ENCODE measurements around the gene ARL5A. TPM values are rescaled to one million over a fixed set of nuclear protein-coding genes. Genes with fewer than 3 reads are reported as not detected.

Gene ARL5A
- total and polyA plus RNA-seq, 12 donors = 8.3 to 99.0 (median 53.2) TPM

DNA sequence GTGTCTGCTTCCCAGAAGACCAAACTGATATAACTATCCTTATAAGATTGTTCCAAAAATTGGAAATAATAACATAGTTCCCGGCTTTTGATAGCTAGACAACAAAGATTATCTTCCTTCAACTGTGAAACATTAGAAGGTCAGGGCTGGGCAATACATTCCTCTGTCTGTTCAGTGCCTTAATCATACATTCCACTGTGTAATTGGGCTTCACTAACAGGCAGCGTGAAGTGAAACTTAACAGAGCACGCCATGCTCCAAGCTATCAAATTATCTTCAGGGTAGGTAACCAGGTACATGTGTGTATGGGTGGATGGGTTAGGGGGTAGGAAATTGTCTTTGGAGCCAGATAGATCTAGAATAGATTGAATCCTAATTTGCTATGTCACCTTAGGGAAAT is 23.5 kb upstream of the ARL5A start:
- Histone ChIP-seq H3K27me3 (no peaks in the 10 kb centered on the region), H3K36me3 (replicated peaks in 1 of 2) (no peaks in the 10 kb centered on the region), H3K27ac (peak overlapping the region in 1 of 5 donors; percentile 24), H3K4me1 (replicated peaks in 1 of 2) (peaks cover 0 to 4% of the 10 kb centered on the region in 2 donors), H3K4me3 (no peak overlapping the region), H3K9me3 (replicated peaks in 1 of 3) (no peaks in the 10 kb centered on the region)
- peak in 3 of 7 donors; percentile 11 to 35 (median 16) for DNase-seq
- TF ChIP-seq POLR2A (IDR thresholded peaks at IDR 0.05) = no peak
- TF ChIP-seq, protein P1, sequence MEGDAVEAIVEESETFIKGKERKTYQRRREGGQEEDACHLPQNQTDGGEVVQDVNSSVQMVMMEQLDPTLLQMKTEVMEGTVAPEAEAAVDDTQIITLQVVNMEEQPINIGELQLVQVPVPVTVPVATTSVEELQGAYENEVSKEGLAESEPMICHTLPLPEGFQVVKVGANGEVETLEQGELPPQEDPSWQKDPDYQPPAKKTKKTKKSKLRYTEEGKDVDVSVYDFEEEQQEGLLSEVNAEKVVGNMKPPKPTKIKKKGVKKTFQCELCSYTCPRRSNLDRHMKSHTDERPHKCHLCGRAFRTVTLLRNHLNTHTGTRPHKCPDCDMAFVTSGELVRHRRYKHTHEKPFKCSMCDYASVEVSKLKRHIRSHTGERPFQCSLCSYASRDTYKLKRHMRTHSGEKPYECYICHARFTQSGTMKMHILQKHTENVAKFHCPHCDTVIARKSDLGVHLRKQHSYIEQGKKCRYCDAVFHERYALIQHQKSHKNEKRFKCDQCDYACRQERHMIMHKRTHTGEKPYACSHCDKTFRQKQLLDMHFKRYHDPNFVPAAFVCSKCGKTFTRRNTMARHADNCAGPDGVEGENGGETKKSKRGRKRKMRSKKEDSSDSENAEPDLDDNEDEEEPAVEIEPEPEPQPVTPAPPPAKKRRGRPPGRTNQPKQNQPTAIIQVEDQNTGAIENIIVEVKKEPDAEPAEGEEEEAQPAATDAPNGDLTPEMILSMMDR (IDR thresholded peaks at IDR 0.05) = no peak
- intact Hi-C loops (cut with DNase I) = no loop called here
- WGBS, 4 donors = 42 to 53% (median 49%) methylated on average over 3 of the region's 3 CpGs

DNA sequence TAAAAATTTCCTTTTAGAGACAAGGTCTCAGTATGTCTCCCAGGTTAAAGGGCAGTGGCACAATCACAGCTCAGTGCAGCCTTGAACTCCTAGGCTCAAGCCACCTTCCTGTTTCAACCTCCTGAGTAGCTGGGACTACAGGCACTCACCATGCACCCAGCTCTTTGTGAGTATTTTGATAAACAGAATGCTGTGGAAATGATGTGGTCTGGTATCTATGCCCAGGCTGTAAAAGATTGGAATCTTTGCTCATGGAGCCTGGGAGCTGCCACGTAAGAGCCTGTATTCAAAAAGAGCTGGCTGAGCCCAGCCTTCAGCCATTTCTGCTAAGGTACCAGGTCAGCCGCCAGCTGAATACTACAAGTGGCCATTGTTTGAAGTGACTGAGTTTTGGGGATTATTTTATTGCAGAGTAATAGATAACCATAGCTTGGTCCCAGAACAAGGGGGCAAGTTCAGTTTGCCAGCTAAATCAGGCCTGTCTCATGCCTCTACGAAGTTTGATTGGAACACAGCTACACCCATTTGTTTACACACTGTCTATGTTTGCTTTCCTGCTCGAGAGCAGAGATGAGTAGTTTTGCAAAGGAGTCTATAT is 21.3 kb upstream of the ARL5A start:
- intact Hi-C loops (cut with DNase I) = no loop called here
- no peaks in the 10 kb centered on the region for H3K36me3 ChIP-seq (replicated peaks in 1 of 2)
- H3K27ac ChIP-seq = no peak overlapping the region
- H3K9me3 ChIP-seq (replicated peaks in 1 of 3) = no peaks in the 10 kb centered on the region
- no peak for TF ChIP-seq POLR2A (IDR thresholded peaks at IDR 0.05)
- TF ChIP-seq, protein P1 (IDR thresholded peaks at IDR 0.05) = no peak
- no peaks in the 10 kb centered on the region for H3K27me3 ChIP-seq
- no peak for DNase-seq
- peaks cover 0 to 4% of the 10 kb centered on the region in 2 donors for H3K4me1 ChIP-seq (replicated peaks in 1 of 2)
- H3K4me3 ChIP-seq = no peak overlapping the region
- 93 to 97% (median 95%) methylated on average over 4 of the region's 4 CpGs for WGBS, 4 donors

DNA sequence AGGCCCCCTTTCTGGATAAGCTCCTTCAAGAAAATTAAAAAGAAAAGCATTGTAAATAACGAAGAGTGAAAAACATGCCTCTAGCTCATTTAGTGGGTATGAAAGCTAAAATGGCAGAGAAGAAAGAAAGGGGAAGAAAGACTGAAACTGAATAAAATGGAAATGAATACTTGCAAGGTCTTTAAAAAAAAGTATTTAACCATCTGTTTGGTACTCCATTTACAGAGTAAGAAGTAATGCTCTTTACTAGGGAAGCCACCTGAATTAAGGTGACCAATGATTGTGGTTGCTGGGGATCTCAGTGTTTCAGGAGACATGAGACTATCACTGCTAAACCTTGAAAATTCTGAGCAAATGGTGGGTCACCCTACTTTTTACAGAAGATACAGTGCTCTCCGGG is 17.7 kb upstream of the ARL5A start:
- H3K36me3 ChIP-seq (replicated peaks in 1 of 2) = no peaks in the 10 kb centered on the region
- WGBS, 4 donors = 89 to 97% (median 94%) methylated on average over 2 of the region's 2 CpGs
- intact Hi-C loops (cut with DNase I) = no loop called here
- H3K4me1 ChIP-seq (replicated peaks in 1 of 2) = peaks cover 0 to 12% of the 10 kb centered on the region in 2 donors
- H3K9me3 ChIP-seq (replicated peaks in 1 of 3) = no peaks in the 10 kb centered on the region
- H3K27ac ChIP-seq = no peak overlapping the region
- no peak overlapping the region for H3K4me3 ChIP-seq
- TF ChIP-seq, protein P1 (IDR thresholded peaks at IDR 0.05) = no peak
- no peak for TF ChIP-seq POLR2A (IDR thresholded peaks at IDR 0.05)
- no peak for DNase-seq
- H3K27me3 ChIP-seq = no peaks in the 10 kb centered on the region

DNA sequence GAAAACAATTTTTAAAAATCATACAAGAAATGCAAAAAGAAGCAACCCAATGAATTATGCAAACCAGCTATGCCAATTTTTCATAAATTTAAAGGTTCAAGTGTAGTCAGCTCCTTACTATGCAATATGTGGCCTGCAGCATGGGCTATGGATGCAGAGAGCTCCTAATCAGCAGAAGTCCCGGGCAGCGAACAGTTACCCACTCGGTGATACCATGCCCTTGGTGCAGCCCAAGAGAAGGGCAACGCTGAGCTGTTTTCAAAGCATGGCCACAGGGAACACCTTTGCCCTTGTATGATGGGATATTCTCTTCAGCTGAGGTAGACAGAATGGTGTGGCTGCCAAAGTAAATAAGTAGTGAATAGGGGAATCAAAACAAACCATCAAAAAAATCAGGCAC is 17.3 kb upstream of the ARL5A start:
- H3K4me3 ChIP-seq = no peak overlapping the region
- WGBS, 4 donors = 80 to 82% (median 82%) methylated on average over 4 of the region's 4 CpGs
- DNase-seq = no peak
- peaks cover 0 to 12% of the 10 kb centered on the region in 2 donors for H3K4me1 ChIP-seq (replicated peaks in 1 of 2)
- TF ChIP-seq POLR2A (IDR thresholded peaks at IDR 0.05) = no peak
- TF ChIP-seq, protein P1 (IDR thresholded peaks at IDR 0.05) = no peak
- no peaks in the 10 kb centered on the region for H3K27me3 ChIP-seq
- H3K9me3 ChIP-seq (replicated peaks in 1 of 3) = no peaks in the 10 kb centered on the region
- intact Hi-C loops (cut with DNase I) = no loop called here
- no peak overlapping the region for H3K27ac ChIP-seq
- H3K36me3 ChIP-seq (replicated peaks in 1 of 2) = no peaks in the 10 kb centered on the region

Data from adrenal gland (tissue), 12 donors.